Pancreas (tissue), 10 donors: ENCODE results near the gene LOC101059915.
A peak's percentile ranks its signal among the peaks of the same experiment; 100 is the strongest.

Experiments used
- ATAC-seq, 4 donors: fragments of 200-7000 bp; cut with Tn5 transposase; one replicate each; pipeline versions ENCODE4 v1.8.0 to v1.9.1; 2020; ENCODE audit warnings: mild to moderate bottlenecking in 4 of 4, moderate library complexity in 4 of 4
- DNase-seq, 6 donors: peaks; one replicate each; pipeline ENCODE4 v3.0.0-alpha.2; 2020
- FAIRE-seq: peaks from 2 replicates; lab custom pipeline; 2012; peaks lifted over from hg19 to GRCh38; lab: Jason Lieb, UNC
- H3K27ac ChIP-seq, 4 donors: fragments of 200-600 bp; sonication (generic); 1 replicate in 3 of 4; 2 replicates in 1 of 4; pipeline versions ENCODE4 v1.5.0 to v1.8.0; 2020
- H3K27me3 ChIP-seq, 4 donors: fragments of 200-600 bp; one replicate each; pipeline ENCODE4 v1.8.0; 2021
- H3K36me3 ChIP-seq, 3 donors: fragments of 200-600 bp; sonication (generic) in 1 of 3; one replicate each; pipeline versions ENCODE4 v1.5.0 to v1.8.0; 2020 to 2021
- H3K4me1 ChIP-seq, 3 donors: fragments of 200-600 bp; one replicate each; pipeline ENCODE4 v1.8.0; 2021
- H3K4me3 ChIP-seq, 4 donors: fragments of 200-600 bp; sonication (generic) in 2 of 4; one replicate each; pipeline versions ENCODE4 v1.5.0 to v1.8.0; 2020 to 2021
- H3K9me3 ChIP-seq, 4 donors: fragments of 200-600 bp; one replicate each; pipeline ENCODE4 v1.8.0; 2021
- WGBS, 2 donors: extraction: QIAGEN DNeasy Blood & Tissue Kit; methylation state at CpG; one replicate each; pipeline ENCODE4 v1.1.7; 2013; 5-methylcytosine and 5-hydroxymethylcytosine counted together
- intact Hi-C, 3 donors: fragments of 100-400 bp; cut with DNase I; formaldehyde crosslinking; loops; one replicate each; pipeline versions ENCODE4 v1.11.1 to v1.14.2; 2022
- TF ChIP-seq, protein P1 (sequence below), 4 donors: fragments of 200-600 bp; sonication (generic) in 3 of 4; IDR thresholded peaks; one replicate each; pipeline versions ENCODE4 v1.5.0 to v1.8.0; 2021; ENCODE audit warnings: antibody characterized with exemption in 4 of 4
- donor health status: healthy with polysubstance abuse.
- donor health status: DM: no; HTN: no; CAD: no; lungs with moderate emphysema.
- donor health status: DM: no; HTN: no; CAD: no.
- donor health status: control.
- donor health status: control.
- donor health status: Bipolar disorder and iron deficiency.
- donor health status: DM: yes; HTN: yes; CAD: no.
- donor health status: DM: no; HTN: no; CAD: no.
- donor health status: DM: no; HTN: no; CAD: no.
- donor health status: DM: yes; HTN: yes; CAD: no.

The LOC101059915 gene

DNA sequence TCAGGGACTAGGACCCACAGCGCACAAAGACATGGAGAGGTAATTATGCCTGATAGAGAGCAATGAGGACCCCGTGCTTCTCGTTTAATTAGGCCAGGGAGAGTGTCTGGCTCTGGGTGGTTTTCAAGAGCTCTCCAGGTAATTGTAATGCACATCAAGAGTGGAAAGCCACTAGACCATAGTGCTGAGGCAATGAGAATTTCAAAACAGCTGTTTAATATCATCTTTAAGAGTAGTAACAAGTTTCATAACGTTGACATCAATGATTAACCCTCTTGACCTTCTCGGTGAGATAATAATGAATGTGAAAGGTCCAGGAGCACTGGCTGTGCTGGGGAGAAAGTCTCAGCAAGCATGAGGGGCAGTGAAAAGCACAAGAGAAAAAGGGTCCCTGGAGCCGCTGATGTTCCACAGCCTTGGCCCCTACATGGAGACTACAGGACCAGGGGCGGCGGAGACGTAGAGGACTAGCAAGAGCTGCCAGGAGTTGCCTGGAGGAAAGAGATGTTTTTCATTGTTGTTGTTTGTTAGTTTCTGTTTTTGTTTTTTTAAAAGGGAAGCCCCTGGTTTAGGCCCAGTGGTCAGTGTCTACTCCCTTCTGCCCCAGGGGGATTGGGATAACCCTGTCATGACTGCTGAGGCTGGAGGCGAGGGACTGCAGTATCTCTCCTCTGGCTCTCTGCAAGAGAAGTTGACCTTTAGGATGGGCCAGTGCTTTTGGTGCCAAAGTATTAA, 34.3 kb upstream of the LOC101059915 start:
- TF ChIP-seq, protein P1, sequence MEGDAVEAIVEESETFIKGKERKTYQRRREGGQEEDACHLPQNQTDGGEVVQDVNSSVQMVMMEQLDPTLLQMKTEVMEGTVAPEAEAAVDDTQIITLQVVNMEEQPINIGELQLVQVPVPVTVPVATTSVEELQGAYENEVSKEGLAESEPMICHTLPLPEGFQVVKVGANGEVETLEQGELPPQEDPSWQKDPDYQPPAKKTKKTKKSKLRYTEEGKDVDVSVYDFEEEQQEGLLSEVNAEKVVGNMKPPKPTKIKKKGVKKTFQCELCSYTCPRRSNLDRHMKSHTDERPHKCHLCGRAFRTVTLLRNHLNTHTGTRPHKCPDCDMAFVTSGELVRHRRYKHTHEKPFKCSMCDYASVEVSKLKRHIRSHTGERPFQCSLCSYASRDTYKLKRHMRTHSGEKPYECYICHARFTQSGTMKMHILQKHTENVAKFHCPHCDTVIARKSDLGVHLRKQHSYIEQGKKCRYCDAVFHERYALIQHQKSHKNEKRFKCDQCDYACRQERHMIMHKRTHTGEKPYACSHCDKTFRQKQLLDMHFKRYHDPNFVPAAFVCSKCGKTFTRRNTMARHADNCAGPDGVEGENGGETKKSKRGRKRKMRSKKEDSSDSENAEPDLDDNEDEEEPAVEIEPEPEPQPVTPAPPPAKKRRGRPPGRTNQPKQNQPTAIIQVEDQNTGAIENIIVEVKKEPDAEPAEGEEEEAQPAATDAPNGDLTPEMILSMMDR (IDR thresholded peaks at IDR 0.05): no peak
- H3K27me3 ChIP-seq: no peaks in the 10 kb centered on the region
- H3K27ac ChIP-seq: no peak overlapping the region
- intact Hi-C loops: no loop called here
- 69 to 75% methylated on average over 10 of the region's 10 CpGs for WGBS, 2 donors
- H3K36me3 ChIP-seq: no peaks in the 10 kb centered on the region
- H3K9me3 ChIP-seq: no peaks in the 10 kb centered on the region
- H3K4me3 ChIP-seq: no peak overlapping the region
- ATAC-seq: no peak
- no peaks in the 10 kb centered on the region for H3K4me1 ChIP-seq
- no peak for FAIRE-seq
- DNase-seq: no peak

DNA sequence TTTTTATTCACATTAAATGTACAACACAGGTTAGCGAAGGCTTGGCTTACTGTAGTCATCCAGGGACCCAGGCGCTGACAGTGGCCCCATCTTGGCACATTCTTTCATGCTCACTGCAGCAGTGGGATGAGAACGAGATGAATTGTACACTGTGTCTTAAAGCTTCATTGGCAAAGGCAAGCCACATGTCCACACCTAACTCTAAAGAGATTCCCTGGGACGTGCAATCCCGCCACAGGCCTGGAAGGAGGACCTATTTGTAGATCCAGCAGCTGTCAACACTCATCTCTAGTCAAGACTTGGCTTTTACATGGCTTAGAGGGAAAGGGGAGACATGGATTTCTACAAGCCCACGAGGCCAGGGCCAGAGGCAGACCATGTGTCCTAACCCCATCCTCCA, 33.0 kb upstream of the LOC101059915 start:
- DNase-seq (no peak), ATAC-seq (no peak), FAIRE-seq (no peak)
- H3K4me1 ChIP-seq: no peaks in the 10 kb centered on the region
- no peaks in the 10 kb centered on the region for H3K9me3 ChIP-seq
- H3K4me3 ChIP-seq: no peak overlapping the region
- TF ChIP-seq, protein P1 (IDR thresholded peaks at IDR 0.05): no peak
- no peak overlapping the region for H3K27ac ChIP-seq
- H3K27me3 ChIP-seq: no peaks in the 10 kb centered on the region
- H3K36me3 ChIP-seq: no peaks in the 10 kb centered on the region
- intact Hi-C loops: no loop called here
- 72 to 87% methylated on average over 6 of the region's 6 CpGs for WGBS, 2 donors

DNA sequence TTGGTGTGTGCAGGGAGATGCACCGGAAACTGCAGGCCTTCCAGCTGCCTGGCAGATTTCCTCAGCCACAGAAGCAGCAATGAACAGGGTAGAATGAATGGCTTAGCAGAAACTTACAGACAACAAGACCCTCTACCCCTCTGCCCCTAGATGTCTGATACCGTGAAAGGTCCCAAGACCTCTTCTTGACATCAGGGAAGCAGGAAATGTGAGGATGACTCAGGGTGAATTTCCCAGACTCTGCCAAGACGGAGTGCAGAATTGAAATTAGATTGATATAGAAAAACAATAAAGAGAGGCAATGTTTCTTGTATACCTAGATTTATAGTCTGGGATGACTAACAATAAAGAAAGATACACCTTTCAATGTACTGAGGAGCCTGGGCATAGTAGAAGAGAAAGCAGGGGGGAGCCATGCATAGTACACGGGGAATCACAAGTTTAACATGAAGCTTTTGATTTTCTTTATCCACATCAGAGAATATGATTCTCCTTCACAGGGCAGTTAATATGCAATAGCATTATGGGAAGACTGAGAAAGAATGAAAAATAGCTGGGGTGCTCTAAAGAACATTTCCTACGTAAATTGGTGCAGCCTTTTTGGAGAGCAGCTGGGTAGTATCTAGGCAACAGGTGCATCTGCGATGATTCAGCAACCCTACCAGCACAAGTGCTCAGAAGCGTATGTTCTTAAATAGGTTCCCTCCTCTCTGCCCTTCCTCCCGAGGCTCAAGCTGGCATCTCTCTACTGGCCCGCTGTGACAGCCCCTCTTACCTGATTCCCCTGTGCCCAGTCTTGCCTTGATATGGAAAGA, 30.7 kb upstream of the LOC101059915 start:
- H3K9me3 ChIP-seq: no peaks in the 10 kb centered on the region
- H3K4me3 ChIP-seq: no peak overlapping the region
- DNase-seq (no peak), ATAC-seq (peak in 2 of 4 donors; percentile 37 to 69), FAIRE-seq (no peak)
- H3K4me1 ChIP-seq: no peaks in the 10 kb centered on the region
- no peaks in the 10 kb centered on the region for H3K36me3 ChIP-seq
- WGBS, 2 donors: 77 to 86% methylated on average over 9 of the region's 9 CpGs
- TF ChIP-seq, protein P1 (IDR thresholded peaks at IDR 0.05): no peak
- no peak overlapping the region for H3K27ac ChIP-seq
- H3K27me3 ChIP-seq: no peaks in the 10 kb centered on the region
- intact Hi-C loops: no loop called here

DNA sequence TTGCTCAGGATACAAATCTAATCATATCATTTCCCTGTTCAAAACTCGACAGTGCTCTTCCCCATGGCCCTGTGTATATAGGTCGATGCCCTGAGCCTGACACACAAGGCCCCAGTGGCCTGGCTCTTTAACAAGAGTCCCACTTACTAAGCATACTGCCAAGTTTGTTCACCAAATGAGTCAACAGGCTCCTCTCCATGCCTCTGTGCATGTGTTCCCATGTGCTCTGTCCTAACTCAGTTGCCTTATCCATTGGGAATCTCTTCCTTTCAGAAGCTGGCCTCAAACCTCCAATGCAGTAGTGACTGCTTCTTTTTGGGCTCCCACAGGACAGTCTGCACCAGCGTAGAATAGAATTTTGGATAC, 30.1 kb upstream of the LOC101059915 start:
- Histone ChIP-seq H3K27me3 (no peaks in the 10 kb centered on the region), H3K27ac (no peak overlapping the region), H3K4me3 (no peak overlapping the region), H3K9me3 (no peaks in the 10 kb centered on the region), H3K36me3 (no peaks in the 10 kb centered on the region), H3K4me1 (no peaks in the 10 kb centered on the region)
- intact Hi-C loops: no loop called here
- FAIRE-seq: no peak
- no peak for DNase-seq
- WGBS, 2 donors: 65 to 85% methylated on average over 3 of the region's 3 CpGs
- ATAC-seq: peak in 2 of 4 donors; percentile 17 to 35
- TF ChIP-seq, protein P1 (IDR thresholded peaks at IDR 0.05): no peak

DNA sequence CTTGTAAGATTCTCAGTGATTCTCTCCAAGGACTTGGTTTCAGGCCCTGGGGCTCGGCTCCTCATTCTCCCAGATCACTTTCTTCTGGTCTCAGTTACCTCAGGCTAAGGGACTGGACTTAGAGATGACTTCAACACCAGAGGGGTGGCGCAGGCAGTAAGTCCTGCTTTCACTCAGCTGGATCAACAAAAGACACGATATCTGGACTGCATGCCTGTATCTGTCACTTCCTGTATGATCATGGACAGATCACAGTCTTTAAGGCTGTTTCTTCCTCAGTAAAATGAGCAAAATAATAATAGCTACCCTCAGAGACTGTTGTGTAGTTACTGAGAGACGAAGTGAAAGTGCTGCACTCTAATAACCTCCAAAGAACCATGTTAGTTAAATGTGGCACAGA, 29.5 kb upstream of the LOC101059915 start:
- 67 to 81% methylated on average over 4 of the region's 4 CpGs for WGBS, 2 donors
- DNase-seq (no peak), FAIRE-seq (no peak), ATAC-seq (no peak)
- TF ChIP-seq, protein P1 (IDR thresholded peaks at IDR 0.05): no peak
- Histone ChIP-seq H3K27me3 (no peaks in the 10 kb centered on the region), H3K36me3 (no peaks in the 10 kb centered on the region), H3K4me1 (no peaks in the 10 kb centered on the region), H3K4me3 (no peak overlapping the region), H3K9me3 (no peaks in the 10 kb centered on the region), H3K27ac (no peak overlapping the region)
- intact Hi-C loops: no loop called here
